ENCODE data around the gene ABCA6.
"Not testable (repeated sequence)": the region's sequence is repeated elsewhere in the genome, so short reads cannot be mapped to it uniquely, and the experiment has no call there.

Gene ABCA6

GRCh38 chr17:69168642-69169041 lies 26.9 kb upstream of the ABCA6 start:
- H3K4me3 ChIP-seq (ENCODE audit: insufficient read depth, low read depth, low read length); H3K9me3 ChIP-seq (ENCODE audit: control insufficient read depth, low read length); H3K4me1 ChIP-seq (ENCODE audit: control insufficient read depth, insufficient read depth, low read length); H3K36me3 ChIP-seq (ENCODE audit: control insufficient read depth, insufficient read depth, low read length); H3K27ac ChIP-seq (ENCODE audit: insufficient read depth, low read depth, low read length, poor library complexity, severe bottlenecking); H3K27me3 ChIP-seq (ENCODE audit: control insufficient read depth, insufficient read depth, low read length, poor library complexity, severe bottlenecking): not testable (repeated sequence)

GRCh38 chr17:69166957-69167356 lies 25.3 kb upstream of the ABCA6 start:
- Histone ChIP-seq H3K27me3 (ENCODE audit: control insufficient read depth, insufficient read depth, low read length, poor library complexity, severe bottlenecking) (no peaks in the 10 kb centered on the region), H3K4me3 (ENCODE audit: insufficient read depth, low read depth, low read length) (no peak overlapping the region), H3K27ac (ENCODE audit: insufficient read depth, low read depth, low read length, poor library complexity, severe bottlenecking) (no peak overlapping the region), H3K36me3 (ENCODE audit: control insufficient read depth, insufficient read depth, low read length) (no peaks in the 10 kb centered on the region), H3K4me1 (ENCODE audit: control insufficient read depth, insufficient read depth, low read length) (no peaks in the 10 kb centered on the region), H3K9me3 (ENCODE audit: control insufficient read depth, low read length) (no peaks in the 10 kb centered on the region)
- 91 to 93% methylated on average over 2 of the region's 2 CpGs for WGBS, 2 experiments

- Histone ChIP-seq H3K9me3 (ENCODE audit: control insufficient read depth, low read length) (no peaks in the 10 kb centered on the region), H3K4me3 (ENCODE audit: insufficient read depth, low read depth, low read length) (no peak overlapping the region), H3K27me3 (ENCODE audit: control insufficient read depth, insufficient read depth, low read length, poor library complexity, severe bottlenecking) (no peaks in the 10 kb centered on the region), H3K4me1 (ENCODE audit: control insufficient read depth, insufficient read depth, low read length) (no peaks in the 10 kb centered on the region), H3K36me3 (ENCODE audit: control insufficient read depth, insufficient read depth, low read length) (no peaks in the 10 kb centered on the region), H3K27ac (ENCODE audit: insufficient read depth, low read depth, low read length, poor library complexity, severe bottlenecking) (no peak overlapping the region)
Measured at GRCh38 chr17:69164206-69164605, 22.5 kb upstream of the ABCA6 start.

- Histone ChIP-seq H3K27ac (ENCODE audit: insufficient read depth, low read depth, low read length, poor library complexity, severe bottlenecking) (no peak overlapping the region), H3K4me3 (ENCODE audit: insufficient read depth, low read depth, low read length) (no peak overlapping the region), H3K9me3 (ENCODE audit: control insufficient read depth, low read length) (no peaks in the 10 kb centered on the region), H3K27me3 (ENCODE audit: control insufficient read depth, insufficient read depth, low read length, poor library complexity, severe bottlenecking) (no peaks in the 10 kb centered on the region), H3K4me1 (ENCODE audit: control insufficient read depth, insufficient read depth, low read length) (no peaks in the 10 kb centered on the region), H3K36me3 (ENCODE audit: control insufficient read depth, insufficient read depth, low read length) (no peaks in the 10 kb centered on the region)
Measured at GRCh38 chr17:69159418-69159817, 17.7 kb upstream of the ABCA6 start.

DNA sequence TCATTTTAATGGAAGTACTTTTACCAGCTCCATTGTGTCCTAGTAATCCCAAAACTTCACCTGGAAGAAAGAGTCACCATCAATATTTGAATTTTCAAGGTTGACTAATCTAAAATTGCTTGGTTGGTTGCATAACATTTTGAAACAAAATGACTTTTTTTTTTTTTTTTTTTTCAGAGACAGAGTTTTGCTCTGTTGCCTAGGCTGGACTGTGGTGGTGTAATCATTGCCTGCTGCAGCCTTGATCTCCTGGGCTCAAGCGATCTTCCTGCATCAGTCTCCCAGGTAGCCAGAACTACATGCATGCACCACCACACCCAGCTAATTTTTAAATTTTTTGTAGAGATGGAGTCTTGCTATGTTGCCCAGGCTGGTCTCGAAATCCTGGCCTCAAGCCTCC lies 12.6 kb upstream of the ABCA6 start:
- Histone ChIP-seq H3K36me3 (ENCODE audit: control insufficient read depth, insufficient read depth, low read length) (no peaks in the 10 kb centered on the region), H3K9me3 (ENCODE audit: control insufficient read depth, low read length) (no peaks in the 10 kb centered on the region), H3K4me3 (ENCODE audit: insufficient read depth, low read depth, low read length) (no peak overlapping the region), H3K4me1 (ENCODE audit: control insufficient read depth, insufficient read depth, low read length) (no peaks in the 10 kb centered on the region), H3K27ac (ENCODE audit: insufficient read depth, low read depth, low read length, poor library complexity, severe bottlenecking) (no peak overlapping the region), H3K27me3 (ENCODE audit: control insufficient read depth, insufficient read depth, low read length, poor library complexity, severe bottlenecking) (no peaks in the 10 kb centered on the region)
- WGBS, 2 experiments: 86 to 97% methylated on average over 2 of the region's 2 CpGs

GRCh38 chr17:69150333-69150732 lies 8.6 kb upstream of the ABCA6 start:
- H3K9me3 ChIP-seq (ENCODE audit: control insufficient read depth, low read length): no peaks in the 10 kb centered on the region
- no peaks in the 10 kb centered on the region for H3K4me1 ChIP-seq (ENCODE audit: control insufficient read depth, insufficient read depth, low read length)
- H3K27me3 ChIP-seq (ENCODE audit: control insufficient read depth, insufficient read depth, low read length, poor library complexity, severe bottlenecking): no peaks in the 10 kb centered on the region
- H3K27ac ChIP-seq (ENCODE audit: insufficient read depth, low read depth, low read length, poor library complexity, severe bottlenecking): no peak overlapping the region
- H3K4me3 ChIP-seq (ENCODE audit: insufficient read depth, low read depth, low read length): no peak overlapping the region
- 100% methylated on average over 1 of the region's 1 CpG; no CpG with 5 or more reads in 1 of the 2 experiments for WGBS, 2 experiments
- no peaks in the 10 kb centered on the region for H3K36me3 ChIP-seq (ENCODE audit: control insufficient read depth, insufficient read depth, low read length)

- Histone ChIP-seq H3K36me3 (ENCODE audit: control insufficient read depth, insufficient read depth, low read length) (no peaks in the 10 kb centered on the region), H3K4me3 (ENCODE audit: insufficient read depth, low read depth, low read length) (no peak overlapping the region), H3K4me1 (ENCODE audit: control insufficient read depth, insufficient read depth, low read length) (no peaks in the 10 kb centered on the region), H3K27ac (ENCODE audit: insufficient read depth, low read depth, low read length, poor library complexity, severe bottlenecking) (no peak overlapping the region), H3K27me3 (ENCODE audit: control insufficient read depth, insufficient read depth, low read length, poor library complexity, severe bottlenecking) (no peaks in the 10 kb centered on the region), H3K9me3 (ENCODE audit: control insufficient read depth, low read length) (no peaks in the 10 kb centered on the region)
- WGBS, 2 experiments: 85 to 92% methylated on average over 2 of the region's 2 CpGs
Measured at GRCh38 chr17:69147460-69147859, 5.8 kb upstream of the ABCA6 start.

GRCh38 chr17:69144331-69145255 lies 2.9 kb upstream of the ABCA6 start:
- Histone ChIP-seq H3K9me3 (ENCODE audit: control insufficient read depth, low read length) (no peaks in the 10 kb centered on the region), H3K27me3 (ENCODE audit: control insufficient read depth, insufficient read depth, low read length, poor library complexity, severe bottlenecking) (no peaks in the 10 kb centered on the region), H3K36me3 (ENCODE audit: control insufficient read depth, insufficient read depth, low read length) (no peaks in the 10 kb centered on the region), H3K4me3 (ENCODE audit: insufficient read depth, low read depth, low read length) (no peak overlapping the region), H3K4me1 (ENCODE audit: control insufficient read depth, insufficient read depth, low read length) (no peaks in the 10 kb centered on the region), H3K27ac (ENCODE audit: insufficient read depth, low read depth, low read length, poor library complexity, severe bottlenecking) (no peak overlapping the region)
- WGBS, 2 experiments: 87 to 92% methylated on average over 2 of the region's 2 CpGs

DNA sequence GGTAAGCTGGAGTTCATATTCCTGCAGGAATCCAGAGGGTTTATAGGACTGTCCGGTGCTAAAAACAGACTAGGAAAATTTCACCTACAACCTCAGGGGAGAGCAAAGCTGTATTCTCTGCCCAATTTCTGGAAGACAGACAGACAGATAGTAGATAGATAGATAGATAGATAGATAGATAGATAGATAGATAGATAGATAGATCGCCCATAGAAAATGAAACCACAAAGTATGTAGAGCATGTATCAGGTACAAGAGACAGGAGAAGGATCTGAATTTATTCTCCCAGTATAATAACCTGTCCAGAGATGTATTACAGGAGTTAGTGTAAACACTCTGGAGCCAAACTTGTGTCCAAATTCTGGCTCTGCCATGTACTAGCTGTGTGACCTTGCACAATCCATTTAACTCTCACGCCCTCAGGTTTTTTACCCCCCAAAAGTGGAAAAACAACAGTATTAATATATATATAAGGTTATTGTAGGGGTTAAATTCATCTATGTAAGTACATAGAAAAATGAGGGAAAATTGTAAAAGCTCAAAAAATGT lies 2.1 kb upstream of the ABCA6 start:
- no peak overlapping the region for H3K27ac ChIP-seq (ENCODE audit: insufficient read depth, low read depth, low read length, poor library complexity, severe bottlenecking)
- H3K4me1 ChIP-seq (ENCODE audit: control insufficient read depth, insufficient read depth, low read length): no peaks in the 10 kb centered on the region
- no peak overlapping the region for H3K4me3 ChIP-seq (ENCODE audit: insufficient read depth, low read depth, low read length)
- no peaks in the 10 kb centered on the region for H3K27me3 ChIP-seq (ENCODE audit: control insufficient read depth, insufficient read depth, low read length, poor library complexity, severe bottlenecking)
- no peaks in the 10 kb centered on the region for H3K9me3 ChIP-seq (ENCODE audit: control insufficient read depth, low read length)
- 84 to 97% methylated on average over 2 of the region's 3 CpGs for WGBS, 2 experiments
- no peaks in the 10 kb centered on the region for H3K36me3 ChIP-seq (ENCODE audit: control insufficient read depth, insufficient read depth, low read length)

DNA sequence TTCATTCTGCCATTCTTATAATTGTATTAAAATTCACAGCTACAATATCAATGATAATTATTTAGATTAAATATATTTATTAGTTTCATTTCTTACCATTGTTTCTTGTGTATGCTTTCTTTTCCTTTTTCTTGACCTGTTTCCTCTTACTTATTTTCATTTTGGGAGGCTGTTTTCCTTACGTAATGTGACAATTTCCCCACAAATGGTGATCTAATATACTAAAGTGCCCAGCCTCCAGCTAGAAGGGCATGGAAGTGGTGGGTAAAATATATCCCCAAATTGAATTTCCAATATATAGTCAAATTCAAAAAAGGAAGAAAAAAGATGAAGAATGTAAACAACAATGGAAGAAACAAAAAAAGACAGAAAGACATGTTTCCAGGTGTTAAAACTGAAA lies 1.5 kb upstream of the ABCA6 start:
- Histone ChIP-seq H3K36me3 (ENCODE audit: control insufficient read depth, insufficient read depth, low read length) (no peaks in the 10 kb centered on the region), H3K4me3 (ENCODE audit: insufficient read depth, low read depth, low read length) (no peak overlapping the region), H3K9me3 (ENCODE audit: control insufficient read depth, low read length) (no peaks in the 10 kb centered on the region), H3K4me1 (ENCODE audit: control insufficient read depth, insufficient read depth, low read length) (no peaks in the 10 kb centered on the region), H3K27ac (ENCODE audit: insufficient read depth, low read depth, low read length, poor library complexity, severe bottlenecking) (no peak overlapping the region), H3K27me3 (ENCODE audit: control insufficient read depth, insufficient read depth, low read length, poor library complexity, severe bottlenecking) (no peaks in the 10 kb centered on the region)
- 100% methylated on average over 1 of the region's 1 CpG; no CpG with 5 or more reads in 1 of the 2 experiments for WGBS, 2 experiments
